ENCODE results near the gene KCNQ5. TPM values are rescaled to one million over a fixed set of nuclear protein-coding genes. Genes with fewer than 3 reads are reported as not detected.

KCNQ5 gene
- total and polyA plus RNA-seq, 2 of the 8 experiments (the other 6 are each of a cell fraction or from before 2014, with no cell fraction given) = 0.83 to 1.2 TPM

DNA sequence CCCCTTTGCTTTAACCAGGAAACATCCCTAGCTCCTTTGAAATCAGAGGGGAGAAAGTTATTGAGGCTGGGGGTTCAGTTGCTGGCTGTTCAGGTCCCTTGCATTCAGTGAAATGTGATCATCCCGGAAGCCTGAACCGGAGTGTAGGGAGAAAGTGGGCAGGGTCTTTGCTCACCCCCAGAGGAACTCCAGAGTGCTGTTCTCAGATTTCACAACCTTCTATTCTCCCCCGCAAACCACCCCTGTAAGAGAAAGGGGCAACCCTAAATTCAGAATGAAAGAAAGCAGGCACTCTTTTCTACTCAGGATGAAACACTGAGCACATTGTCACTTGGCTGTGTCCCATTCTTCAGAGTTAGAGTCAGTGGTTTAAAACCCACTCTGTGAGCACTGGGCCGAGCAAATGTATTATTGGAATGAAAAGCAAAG lies 463.6 kb downstream of the KCNQ5 start:
- H3K18ac ChIP-seq (ENCODE audit: extremely low read depth, low read length) = peak overlapping the region; percentile 28; the same call in 1 of the 2 replicates
- H3K27me3 ChIP-seq (replicated peaks in 1 of 4; ENCODE audit: control insufficient read depth in 3 of 4, extremely low read depth in 1 of 4, insufficient read depth in 3 of 4, low read length in 3 of 4) = no peaks in the 10 kb centered on the region
- TF ChIP-seq TAF1 (IDR thresholded peaks at IDR 0.05; ENCODE audit: low read depth, low read length) (peak; percentile 46; the same call in 1 of the 2 replicates), ASH2L (IDR thresholded peaks at IDR 0.05; ENCODE audit: low read length) (no peak)
- H2BK15ac ChIP-seq (ENCODE audit: low read length) = no peak overlapping the region
- DNase-seq (ENCODE audit: low read depth in 1 of 2, low spot score in 2 of 2) = peak in 1 of 2 experiments; percentile 50
- no peak overlapping the region for H3K9ac ChIP-seq (replicated peaks in 1 of 4; ENCODE audit: extremely low read depth in 1 of 4, low read depth in 3 of 4, low read length in 3 of 4)
- H4K20me1 ChIP-seq (replicated peaks in 1 of 2; ENCODE audit: control insufficient read depth in 1 of 2, insufficient read depth in 2 of 2, low read length in 2 of 2) = no peaks in the 10 kb centered on the region
- no peaks in the 10 kb centered on the region for H3K36me3 ChIP-seq (ENCODE audit: control insufficient read depth in 2 of 4, insufficient read depth in 4 of 4, low read length in 3 of 4)
- no peak overlapping the region for H4K5ac ChIP-seq (ENCODE audit: insufficient read length, low read depth, low read length)
- no peak overlapping the region for H3K4ac ChIP-seq (replicated peaks; ENCODE audit: insufficient read length, low read depth, low read length)
- no peak overlapping the region for H4K8ac ChIP-seq (ENCODE audit: extremely low read depth, insufficient read depth, low read length)
- no peaks in the 10 kb centered on the region for H3K23me2 ChIP-seq (ENCODE audit: low read depth, low read length)
- H3K4me3 ChIP-seq (ENCODE audit: extremely low read depth in 1 of 4, insufficient read depth in 2 of 4, low read depth in 3 of 4, low read length in 4 of 4) = peak overlapping the region in 1 of 4 experiments; percentile 10; a peak in 1 of 8 replicates
- peak overlapping the region; percentile 33 to 39; a peak in 3 of 4 replicates for H3K4me2 ChIP-seq (ENCODE audit: insufficient read depth in 1 of 2, low read depth in 2 of 2, low read length in 2 of 2)
- H3K4me1 ChIP-seq (replicated peaks in 1 of 4; ENCODE audit: control insufficient read depth in 3 of 4, insufficient read depth in 4 of 4, low read length in 3 of 4) = peaks cover 0 to 12% (median 4%) of the 10 kb centered on the region in 4 experiments; a peak in 3 of 7 replicates
- H3K79me1 ChIP-seq (ENCODE audit: low read depth, low read length) = no peaks in the 10 kb centered on the region
- POLR2A ChIA-PET (ENCODE audit: partially characterized antibody) = no interaction called here
- no peak overlapping the region for H3K23ac ChIP-seq (ENCODE audit: insufficient read length)
- CTCF ChIA-PET (ENCODE audit: partially characterized antibody) = interaction anchor here (1.3 to 1.4 kb wide), 2 partner anchors 10 to 45 kb away, joined by 3 to 4 read pairs; no protein-coding TSS in a partner anchor
- no peak for FAIRE-seq
- H3K56ac ChIP-seq (replicated peaks; ENCODE audit: insufficient read length, low read depth, low read length) = no peak overlapping the region
- H4K91ac ChIP-seq (replicated peaks; ENCODE audit: insufficient read length, low read length) = peak overlapping the region; percentile 25
- H2AFZ ChIP-seq (ENCODE audit: low read length) = peak overlapping the region; percentile 94
- no peak overlapping the region for H2AK5ac ChIP-seq (ENCODE audit: low read depth, low read length)
- peak overlapping the region; percentile 10; the same call in 1 of the 2 replicates for H2BK5ac ChIP-seq (ENCODE audit: low read depth, low read length)
- no peak overlapping the region for H2BK20ac ChIP-seq (ENCODE audit: low read length)
- H3K27ac ChIP-seq (ENCODE audit: low read depth, low read length) = no peak overlapping the region
- H3K14ac ChIP-seq (ENCODE audit: insufficient read length) = no peak overlapping the region
- no peak overlapping the region for H2BK12ac ChIP-seq (ENCODE audit: low read depth, low read length)
- no peaks in the 10 kb centered on the region for H3K9me3 ChIP-seq (ENCODE audit: insufficient read depth in 2 of 2, low read depth in 1 of 2, low read length in 1 of 2)
- 21% methylated on average over 4 of the region's 4 CpGs; no CpG with 5 or more reads in 1 of the 2 experiments for WGBS, 2 experiments (ENCODE audit: extremely low coverage in 1 of 2, insufficient coverage in 1 of 2, insufficient read length in 1 of 2, insufficient replicate concordance in 2 of 2, low coverage in 1 of 2, low lambda C conversion rate in 2 of 2, missing lambda C conversion rate in 1 of 2)
- no peak overlapping the region for H2BK120ac ChIP-seq (replicated peaks; ENCODE audit: low read depth, low read length)
- H3K79me2 ChIP-seq (ENCODE audit: control insufficient read depth in 1 of 2, insufficient read depth in 2 of 2, low read length in 2 of 2) = no peaks in the 10 kb centered on the region

All from H1 (cell line).